ENCODE data around the gene TRPM5. TPM values are rescaled to one million over a fixed set of nuclear protein-coding genes. Genes with fewer than 3 reads are reported as not detected.

Gene TRPM5
- total and polyA plus RNA-seq, 3 donors from 2014 or later = 0.46 to 1.1 (median 0.94) TPM

DNA sequence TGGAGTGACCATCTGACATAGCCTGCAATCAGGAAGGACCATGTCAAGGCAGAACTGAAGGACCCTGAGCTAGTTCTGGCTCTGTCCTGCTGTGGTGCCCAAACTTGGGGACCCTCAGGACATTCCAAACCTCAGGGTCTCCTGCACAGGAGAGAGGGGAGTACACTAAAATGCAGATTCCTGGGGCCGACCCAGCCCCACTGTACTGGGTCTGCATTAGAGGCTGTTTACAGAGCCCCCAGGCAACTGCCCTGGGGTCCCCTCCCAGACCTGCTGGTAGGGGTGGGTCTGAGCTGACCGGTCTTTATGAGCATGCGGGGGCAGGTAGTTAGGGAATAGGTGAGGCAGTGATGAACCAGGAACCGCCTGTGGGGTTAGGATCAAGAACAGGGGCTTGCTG lies 6.8 kb downstream of the TRPM5 start:
- H3K36me3 ChIP-seq (ENCODE audit: low read depth, missing control alignments) = no peaks in the 10 kb centered on the region
- no peak overlapping the region for H3K4me3 ChIP-seq
- intact Hi-C loops (cut with DNase I; ENCODE audit: low total_unique reads) = no loop called here
- WGBS, 2 donors = 90 to 100% methylated on average over 3 to 4 of the region's 4 CpGs
- no peaks in the 10 kb centered on the region for H3K4me1 ChIP-seq
- no peaks in the 10 kb centered on the region for H3K9me3 ChIP-seq
- H3K27me3 ChIP-seq = no peaks in the 10 kb centered on the region
- no peak for DNase-seq
- H3K27ac ChIP-seq = no peak overlapping the region
- TF ChIP-seq POLR2A (IDR thresholded peaks at IDR 0.05) = no peak
- TF ChIP-seq, protein P1, sequence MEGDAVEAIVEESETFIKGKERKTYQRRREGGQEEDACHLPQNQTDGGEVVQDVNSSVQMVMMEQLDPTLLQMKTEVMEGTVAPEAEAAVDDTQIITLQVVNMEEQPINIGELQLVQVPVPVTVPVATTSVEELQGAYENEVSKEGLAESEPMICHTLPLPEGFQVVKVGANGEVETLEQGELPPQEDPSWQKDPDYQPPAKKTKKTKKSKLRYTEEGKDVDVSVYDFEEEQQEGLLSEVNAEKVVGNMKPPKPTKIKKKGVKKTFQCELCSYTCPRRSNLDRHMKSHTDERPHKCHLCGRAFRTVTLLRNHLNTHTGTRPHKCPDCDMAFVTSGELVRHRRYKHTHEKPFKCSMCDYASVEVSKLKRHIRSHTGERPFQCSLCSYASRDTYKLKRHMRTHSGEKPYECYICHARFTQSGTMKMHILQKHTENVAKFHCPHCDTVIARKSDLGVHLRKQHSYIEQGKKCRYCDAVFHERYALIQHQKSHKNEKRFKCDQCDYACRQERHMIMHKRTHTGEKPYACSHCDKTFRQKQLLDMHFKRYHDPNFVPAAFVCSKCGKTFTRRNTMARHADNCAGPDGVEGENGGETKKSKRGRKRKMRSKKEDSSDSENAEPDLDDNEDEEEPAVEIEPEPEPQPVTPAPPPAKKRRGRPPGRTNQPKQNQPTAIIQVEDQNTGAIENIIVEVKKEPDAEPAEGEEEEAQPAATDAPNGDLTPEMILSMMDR (IDR thresholded peaks at IDR 0.05) = no peak

GRCh38 chr11:2436521-2437031 lies 7.7 kb downstream of the TRPM5 start:
- Histone ChIP-seq H3K4me3 (no peak overlapping the region), H3K27me3 (no peaks in the 10 kb centered on the region), H3K36me3 (ENCODE audit: low read depth, missing control alignments) (no peaks in the 10 kb centered on the region), H3K9me3 (no peaks in the 10 kb centered on the region), H3K27ac (no peak overlapping the region), H3K4me1 (no peaks in the 10 kb centered on the region)
- 79 to 100% methylated on average over 1 to 9 of the region's 13 CpGs for WGBS, 2 donors
- no peak for DNase-seq
- intact Hi-C loops (cut with DNase I; ENCODE audit: low total_unique reads) = no loop called here
- TF ChIP-seq, protein P1 (IDR thresholded peaks at IDR 0.05) = no peak
- no peak for TF ChIP-seq POLR2A (IDR thresholded peaks at IDR 0.05)

DNA sequence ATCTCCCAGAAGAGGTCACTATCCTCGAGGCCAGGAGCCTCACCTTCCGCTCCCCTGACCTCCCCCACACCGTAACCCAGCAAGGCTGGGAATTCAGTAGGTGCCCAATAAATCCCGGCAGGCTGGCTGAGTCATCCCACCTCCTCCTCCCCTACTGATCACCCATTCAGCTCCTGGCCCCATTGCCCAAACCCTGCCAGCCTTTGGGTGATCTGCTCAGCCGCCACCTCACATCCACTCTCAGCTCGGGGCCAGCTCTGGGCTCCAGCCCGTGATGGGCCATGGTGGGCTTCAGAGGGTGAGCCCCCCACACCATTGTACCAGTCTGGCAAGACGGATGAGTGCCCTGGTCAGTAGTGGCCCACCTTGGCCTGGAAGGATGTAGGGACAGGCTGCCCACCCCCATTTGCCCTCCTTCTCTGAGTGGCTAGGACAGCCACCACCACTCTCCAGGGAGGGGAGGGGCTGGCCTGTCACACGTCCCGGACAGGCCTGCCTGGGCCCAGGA lies 8.2 kb downstream of the TRPM5 start:
- Histone ChIP-seq H3K27ac (no peak overlapping the region), H3K9me3 (no peaks in the 10 kb centered on the region), H3K36me3 (ENCODE audit: low read depth, missing control alignments) (no peaks in the 10 kb centered on the region), H3K4me1 (no peaks in the 10 kb centered on the region), H3K4me3 (no peak overlapping the region), H3K27me3 (no peaks in the 10 kb centered on the region)
- no peak for DNase-seq
- 79 to 84% methylated on average over 3 to 8 of the region's 10 CpGs for WGBS, 2 donors
- intact Hi-C loops (cut with DNase I; ENCODE audit: low total_unique reads) = no loop called here
- TF ChIP-seq POLR2A (IDR thresholded peaks at IDR 0.05) = no peak
- TF ChIP-seq, protein P1 (IDR thresholded peaks at IDR 0.05) = no peak

- H3K27me3 ChIP-seq = no peaks in the 10 kb centered on the region
- no peaks in the 10 kb centered on the region for H3K9me3 ChIP-seq
- intact Hi-C loops (cut with DNase I; ENCODE audit: low total_unique reads) = no loop called here
- no peak overlapping the region for H3K27ac ChIP-seq
- H3K4me3 ChIP-seq = no peak overlapping the region
- DNase-seq = no peak
- no peak for TF ChIP-seq POLR2A (IDR thresholded peaks at IDR 0.05)
- TF ChIP-seq, protein P1 (IDR thresholded peaks at IDR 0.05) = no peak
- WGBS, 2 donors = 91 to 93% methylated on average over 12 of the region's 12 CpGs
- no peaks in the 10 kb centered on the region for H3K4me1 ChIP-seq
- no peaks in the 10 kb centered on the region for H3K36me3 ChIP-seq (ENCODE audit: low read depth, missing control alignments)
Observed at GRCh38 chr11:2435288-2436012, 8.9 kb downstream of the TRPM5 start.

All from testis (tissue), 3 donors.